GM12878 (cell line): ENCODE measurements around the gene SPRY4.

Source experiments
- CHD1 ChIP-seq: IDR thresholded peaks from 2 replicates; pipeline ENCODE4 v1.6.1; 2012; ENCODE audit warnings: low read depth, low read length, improper control_type of control experiment
- EP300 ChIP-seq, 2 experiments: fragments of 150-350 bp in 1 of 2; IDR thresholded peaks; 2 replicates each; pipeline ENCODE4 v1.6.1; 2011 to 2012; ENCODE audit warnings: low read depth in 2 of 2, low read length in 2 of 2, borderline replicate concordance in 1 of 2, improper control_type of control experiment in 1 of 2, inconsistent platforms in 1 of 2; ENCODE audit not compliant: control insufficient read depth in 1 of 2
- FOXM1 ChIP-seq: IDR thresholded peaks from 2 replicates; pipeline ENCODE4 v1.6.1; 2012; ENCODE audit warnings: low read depth, mild to moderate bottlenecking, inconsistent platforms, low read length, moderate library complexity
- NKRF ChIP-seq: fragments of 450-650 bp; conservative IDR thresholded peaks from 2 replicates; pipeline ENCODE4 v1.6.1; 2017; ENCODE audit warnings: mild to moderate bottlenecking, moderate library complexity
- POLR2A ChIP-seq: IDR thresholded peaks from 2 replicates; pipeline ENCODE4 v1.6.1; 2011; ENCODE audit warnings: low read depth, mild to moderate bottlenecking, low read length
- POLR2AphosphoS5 ChIP-seq: IDR thresholded peaks from 2 replicates; pipeline ENCODE4 v1.6.1; 2011; ENCODE audit warnings: mild to moderate bottlenecking, low read length, inconsistent platforms
- YY1 ChIP-seq: IDR thresholded peaks from 2 replicates; pipeline ENCODE4 v1.6.1; 2011; ENCODE audit warnings: low read depth, mild to moderate bottlenecking, low read length
- ZBED1 ChIP-seq: IDR thresholded peaks from 2 replicates; pipeline ENCODE4 v1.6.1; 2016; ENCODE audit warnings: borderline replicate concordance
- TF ChIP-seq, protein P1 (sequence below), 3 experiments: IDR thresholded peaks in 2 of 3; conservative IDR thresholded peaks in 1 of 3; 2 replicates each; pipeline ENCODE4 v1.5.1; 2011; ENCODE audit warnings: low read depth in 3 of 3, low read length in 3 of 3, mild to moderate bottlenecking in 3 of 3, control low read depth in 2 of 3, moderate library complexity in 2 of 3, inconsistent platforms in 1 of 3, mixed read lengths in 1 of 3; ENCODE audit not compliant: control insufficient read depth in 2 of 3, insufficient read depth in 1 of 3; ENCODE audit errors: extremely low read depth in 1 of 3

DNA sequence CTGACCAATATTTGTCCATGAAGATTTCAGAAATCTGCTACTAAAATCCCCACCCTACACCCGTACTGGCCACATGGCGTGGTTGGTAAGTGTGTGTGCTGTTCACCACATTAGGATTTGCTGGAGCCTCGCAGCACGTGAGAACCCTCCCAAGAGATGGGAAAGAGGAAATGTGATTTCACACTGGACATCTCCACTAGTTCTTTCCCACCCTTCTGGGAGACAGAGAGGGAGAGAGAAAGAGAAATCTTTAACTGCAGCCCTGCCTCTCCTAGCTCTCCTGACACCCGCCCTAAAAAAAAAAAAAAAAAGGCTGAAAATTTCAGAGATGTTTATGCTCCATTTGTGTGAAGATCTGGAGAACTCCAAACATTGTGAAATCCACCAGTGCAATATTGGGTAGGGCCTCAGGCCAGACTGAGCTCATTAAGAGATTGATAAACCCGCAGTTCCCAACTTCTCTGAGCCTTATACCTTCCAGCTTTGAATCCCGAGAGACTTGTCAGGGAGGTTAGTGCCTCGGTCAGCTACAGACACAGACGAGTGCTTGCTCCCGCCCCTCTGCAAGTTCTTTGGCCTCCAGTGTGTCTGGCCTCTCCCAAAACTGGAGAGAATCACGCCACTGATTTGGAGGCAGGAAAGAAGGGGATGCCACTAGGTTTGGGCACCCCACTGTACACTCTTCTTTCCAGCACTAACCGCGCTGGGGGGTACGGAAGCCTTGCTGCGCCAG lies 1.9 kb downstream of the SPRY4 start:
- TF ChIP-seq CHD1, result no peak
- TF ChIP-seq EP300 (IDR thresholded peaks at IDR 0.05; ENCODE audit: borderline replicate concordance in 1 of 2, control insufficient read depth in 1 of 2, low read depth in 2 of 2, low read length in 2 of 2), result no peak
- no peak for TF ChIP-seq POLR2A
- no peak for TF ChIP-seq POLR2AphosphoS5
- TF ChIP-seq, protein P1, sequence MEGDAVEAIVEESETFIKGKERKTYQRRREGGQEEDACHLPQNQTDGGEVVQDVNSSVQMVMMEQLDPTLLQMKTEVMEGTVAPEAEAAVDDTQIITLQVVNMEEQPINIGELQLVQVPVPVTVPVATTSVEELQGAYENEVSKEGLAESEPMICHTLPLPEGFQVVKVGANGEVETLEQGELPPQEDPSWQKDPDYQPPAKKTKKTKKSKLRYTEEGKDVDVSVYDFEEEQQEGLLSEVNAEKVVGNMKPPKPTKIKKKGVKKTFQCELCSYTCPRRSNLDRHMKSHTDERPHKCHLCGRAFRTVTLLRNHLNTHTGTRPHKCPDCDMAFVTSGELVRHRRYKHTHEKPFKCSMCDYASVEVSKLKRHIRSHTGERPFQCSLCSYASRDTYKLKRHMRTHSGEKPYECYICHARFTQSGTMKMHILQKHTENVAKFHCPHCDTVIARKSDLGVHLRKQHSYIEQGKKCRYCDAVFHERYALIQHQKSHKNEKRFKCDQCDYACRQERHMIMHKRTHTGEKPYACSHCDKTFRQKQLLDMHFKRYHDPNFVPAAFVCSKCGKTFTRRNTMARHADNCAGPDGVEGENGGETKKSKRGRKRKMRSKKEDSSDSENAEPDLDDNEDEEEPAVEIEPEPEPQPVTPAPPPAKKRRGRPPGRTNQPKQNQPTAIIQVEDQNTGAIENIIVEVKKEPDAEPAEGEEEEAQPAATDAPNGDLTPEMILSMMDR (IDR thresholded peaks at IDR 0.05 in 2 of 3, conservative IDR thresholded peaks at IDR 0.05 in 1 of 3; ENCODE audit: control insufficient read depth in 2 of 3, extremely low read depth in 1 of 3, insufficient read depth in 1 of 3, low read depth in 3 of 3, low read length in 3 of 3), result no peak
- no peak for TF ChIP-seq ZBED1
- TF ChIP-seq NKRF, result no peak
- no peak for TF ChIP-seq FOXM1
- no peak for TF ChIP-seq YY1
